ENCODE results near the gene NDFIP1. TPM values are rescaled to one million over a fixed set of nuclear protein-coding genes. Genes with fewer than 3 reads are reported as not detected.
A peak's percentile ranks its signal among the peaks of the same experiment; 100 is the strongest.
"Not testable (repeated sequence)": the region's sequence is repeated elsewhere in the genome, so short reads cannot be mapped to it uniquely, and the experiment has no call there.

NDFIP1 gene
- total and polyA plus RNA-seq, 7 experiments from 2014 or later: 53.0 to 136 (median 99.3) TPM

DNA sequence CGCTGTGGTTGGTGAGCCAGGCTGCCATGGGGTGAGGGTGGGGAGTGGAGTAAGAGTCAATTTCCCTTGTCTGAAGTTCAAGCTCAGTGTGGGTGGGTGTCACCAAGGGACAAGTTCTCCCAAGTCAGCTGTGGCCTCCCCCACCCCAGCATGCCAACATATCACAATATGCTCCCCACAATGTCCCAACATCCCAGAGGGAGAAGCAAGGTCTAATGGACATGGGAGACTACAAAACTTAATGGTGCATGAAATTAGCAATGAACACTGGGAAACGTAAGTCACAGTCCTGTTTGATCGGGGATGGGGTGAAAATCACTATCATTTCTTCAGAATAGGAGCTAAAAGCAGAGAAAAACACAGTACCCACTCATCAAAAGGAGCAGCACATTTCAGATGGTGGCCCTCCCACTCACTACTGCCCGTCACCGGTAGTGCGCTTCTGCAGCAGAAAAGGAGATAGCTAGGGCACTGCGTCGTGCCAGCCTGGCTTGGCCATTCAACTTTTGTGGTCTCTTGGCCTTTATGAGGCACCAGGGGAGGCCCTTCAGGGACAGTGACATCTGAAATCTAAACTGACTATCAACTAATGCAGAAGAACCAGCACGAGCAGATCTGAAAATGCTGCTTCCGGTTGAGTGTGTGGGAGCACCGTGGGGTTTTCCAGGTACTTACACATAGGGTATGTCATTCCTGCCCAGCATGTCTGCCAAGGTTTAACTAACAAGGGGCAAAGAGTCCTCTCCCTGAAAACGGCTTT is 20.5 kb upstream of the NDFIP1 start:
- no peak for DNase-seq
- intact Hi-C loops (cut with micrococcal nuclease): no loop called here
- no peaks in the 10 kb centered on the region for H3K27me3 ChIP-seq (ENCODE audit: control insufficient read depth in 2 of 2, insufficient read depth in 2 of 2, low read length in 2 of 2)
- peaks cover 5 to 25% of the 10 kb centered on the region in 2 donors for H3K4me1 ChIP-seq (ENCODE audit: control insufficient read depth in 2 of 2, insufficient read depth in 2 of 2, low read length in 2 of 2)
- H3K36me3 Mint-ChIP-seq: no peaks in the 10 kb centered on the region
- H3K27ac ChIP-seq (ENCODE audit: low read depth, low read length): no peak overlapping the region
- CTCF ChIA-PET: interaction anchor here (0.6 to 0.7 kb wide), 2 partner anchors 35 to 62 kb away, joined by 3 read pairs; no protein-coding TSS in a partner anchor
- no peaks in the 10 kb centered on the region for H3K36me3 ChIP-seq (ENCODE audit: control insufficient read depth in 2 of 3, insufficient read depth in 3 of 3, low read length in 3 of 3)
- no peaks in the 10 kb centered on the region for H3K9me3 Mint-ChIP-seq
- no peak overlapping the region for H3K4me3 ChIP-seq (ENCODE audit: low read length)
- POLR2A ChIA-PET: interaction anchor here (1.5 to 2.6 kb wide), 2 partner anchors 19 to 21 kb away, joined by 3 to 17 read pairs; partner anchors contain the start of gene NDFIP1
- ATAC-seq: peak; percentile 63
- no peaks in the 10 kb centered on the region for H3K27me3 Mint-ChIP-seq
- no peaks in the 10 kb centered on the region for H3K9me3 ChIP-seq (ENCODE audit: control insufficient read depth in 2 of 3, low read length in 3 of 3)
- peak overlapping the region in 7 of 9 donors; percentile 34 to 70 (median 46) for H3K27ac Mint-ChIP-seq
- peaks cover 0 to 64% (median 48%) of the 10 kb centered on the region in 7 donors for H3K4me1 Mint-ChIP-seq
- H3K4me3 Mint-ChIP-seq: peak overlapping the region in 4 of 10 donors; percentile 13 to 38 (median 18)

DNA sequence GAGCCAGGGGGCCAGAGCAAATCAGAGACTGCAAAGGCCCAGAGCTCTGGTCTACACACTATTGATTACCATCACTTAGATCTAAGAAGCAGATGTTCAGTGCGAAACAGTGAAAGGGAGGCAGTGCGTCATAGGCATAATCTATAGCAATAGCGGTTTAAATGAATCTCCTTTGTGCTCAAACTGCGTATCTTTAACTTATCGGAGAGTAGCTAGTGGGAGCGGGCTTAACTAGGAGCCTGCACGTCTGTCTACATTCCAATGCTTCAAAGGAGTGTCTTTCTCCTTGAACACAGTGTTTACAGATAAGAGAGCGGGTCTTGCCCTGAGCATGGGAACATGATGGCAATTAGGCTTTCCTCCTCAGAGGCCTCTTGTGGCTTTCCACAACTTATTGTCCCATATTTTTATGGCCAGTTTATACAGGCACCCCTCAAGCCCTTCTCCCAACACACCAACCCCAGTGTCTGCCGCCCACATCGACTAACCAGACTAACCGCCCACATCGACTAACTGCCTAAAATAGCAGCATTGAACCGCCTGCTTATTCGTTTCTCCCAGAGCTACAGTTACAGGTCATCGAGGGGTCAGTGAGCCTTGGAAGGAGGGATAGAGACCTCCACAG is 19.6 kb upstream of the NDFIP1 start:
- H3K9me3 Mint-ChIP-seq; H3K27me3 ChIP-seq (ENCODE audit: control insufficient read depth in 2 of 2, insufficient read depth in 2 of 2, low read length in 2 of 2); H3K4me3 ChIP-seq (ENCODE audit: low read length); H3K27ac ChIP-seq (ENCODE audit: low read depth, low read length); H3K9me3 ChIP-seq (ENCODE audit: control insufficient read depth in 2 of 3, low read length in 3 of 3); H3K36me3 ChIP-seq (ENCODE audit: control insufficient read depth in 2 of 3, insufficient read depth in 3 of 3, low read length in 3 of 3); DNase-seq; H3K27me3 Mint-ChIP-seq; intact Hi-C loops (cut with micrococcal nuclease); H3K36me3 Mint-ChIP-seq; CTCF ChIA-PET; ATAC-seq: not testable (repeated sequence)
- POLR2A ChIA-PET: interaction anchor here (0.8 to 1.6 kb wide), 3 partner anchors 19 to 21 kb away, joined by 3 to 4 read pairs (median 3); no protein-coding TSS in a partner anchor
- peaks cover 7 to 34% of the 10 kb centered on the region in 2 donors for H3K4me1 ChIP-seq (ENCODE audit: control insufficient read depth in 2 of 2, insufficient read depth in 2 of 2, low read length in 2 of 2)
- H3K27ac Mint-ChIP-seq: peak overlapping the region in 6 of 9 donors; percentile 34 to 92 (median 64)
- peaks cover 0 to 71% (median 50%) of the 10 kb centered on the region in 7 donors for H3K4me1 Mint-ChIP-seq
- peak overlapping the region in 1 of 10 donors; percentile 7 for H3K4me3 Mint-ChIP-seq

DNA sequence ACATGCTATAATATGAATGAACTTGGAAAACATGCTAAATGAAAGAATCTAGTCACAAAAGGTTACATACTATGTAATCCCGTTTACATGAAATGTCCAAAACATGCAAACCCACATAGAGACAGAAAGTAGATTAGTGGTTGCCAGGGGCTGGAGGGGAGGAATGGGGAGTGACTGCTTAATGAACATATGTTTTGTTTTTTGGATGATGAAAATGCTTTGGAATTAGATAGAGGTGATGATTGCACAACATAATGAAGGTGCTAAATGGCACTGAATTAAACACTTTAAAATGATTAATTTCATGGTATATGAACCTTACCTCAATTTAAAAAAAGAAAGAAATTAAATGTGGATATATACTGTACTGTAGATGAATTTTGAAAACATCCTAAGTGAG is 17.6 kb upstream of the NDFIP1 start:
- Histone ChIP-seq H3K27me3 (ENCODE audit: control insufficient read depth in 2 of 2, insufficient read depth in 2 of 2, low read length in 2 of 2) (no peaks in the 10 kb centered on the region), H3K36me3 (ENCODE audit: control insufficient read depth in 2 of 3, insufficient read depth in 3 of 3, low read length in 3 of 3) (no peaks in the 10 kb centered on the region), H3K9me3 (ENCODE audit: control insufficient read depth in 2 of 3, low read length in 3 of 3) (no peaks in the 10 kb centered on the region), H3K4me3 (ENCODE audit: low read length) (no peak overlapping the region), H3K4me1 (ENCODE audit: control insufficient read depth in 2 of 2, insufficient read depth in 2 of 2, low read length in 2 of 2) (peaks cover 26 to 53% of the 10 kb centered on the region in 2 donors), H3K27ac (ENCODE audit: low read depth, low read length) (no peak overlapping the region)
- no peak overlapping the region for H3K4me3 Mint-ChIP-seq
- no peaks in the 10 kb centered on the region for H3K9me3 Mint-ChIP-seq
- POLR2A ChIA-PET: interaction anchor here (1.3 to 9.3 kb wide), 2 partner anchors 17 to 19 kb away, joined by 4 to 127 read pairs; partner anchors contain the start of gene NDFIP1
- ATAC-seq (no peak), DNase-seq (no peak)
- H3K27me3 Mint-ChIP-seq: no peaks in the 10 kb centered on the region
- intact Hi-C loops (cut with micrococcal nuclease): no loop called here
- H3K36me3 Mint-ChIP-seq: peaks cover 0 to 2% (median 0%) of the 10 kb centered on the region in 5 donors
- CTCF ChIA-PET: interaction anchor here (1.7 kb wide), 1 partner anchor 75 kb away, joined by 3 read pairs; no protein-coding TSS in a partner anchor
- H3K4me1 Mint-ChIP-seq: peaks cover 11 to 84% (median 69%) of the 10 kb centered on the region in 7 donors
- peak overlapping the region in 7 of 9 donors; percentile 43 to 93 (median 76) for H3K27ac Mint-ChIP-seq

DNA sequence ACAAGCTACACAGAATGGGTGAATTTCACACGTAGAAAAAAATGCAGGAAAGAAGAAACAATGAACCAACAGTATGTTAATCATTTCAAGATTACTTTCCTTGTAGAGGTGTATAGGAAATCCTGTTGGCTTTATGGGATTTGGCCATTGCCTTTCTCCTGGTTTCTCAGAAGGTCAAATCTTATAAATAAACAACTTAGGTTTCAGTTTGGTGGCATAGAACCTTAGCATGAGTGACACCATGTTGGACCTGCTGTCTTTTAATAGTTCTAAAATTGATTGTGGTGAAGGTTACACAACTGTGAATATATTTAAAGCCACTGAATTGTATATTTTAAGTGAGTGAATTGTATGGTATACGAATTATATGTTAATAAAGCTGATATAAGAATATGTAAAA is 16.7 kb upstream of the NDFIP1 start:
- H3K9me3 Mint-ChIP-seq: no peaks in the 10 kb centered on the region
- no peaks in the 10 kb centered on the region for H3K36me3 ChIP-seq (ENCODE audit: control insufficient read depth in 2 of 3, insufficient read depth in 3 of 3, low read length in 3 of 3)
- ATAC-seq: no peak
- POLR2A ChIA-PET: interaction anchor here (0.8 to 9.3 kb wide), 5 partner anchors 11 to 80 kb away, joined by 3 to 127 read pairs (median 5); partner anchors contain the start of genes GNPDA1 and NDFIP1
- peaks cover 11 to 85% (median 71%) of the 10 kb centered on the region in 7 donors for H3K4me1 Mint-ChIP-seq
- peaks cover 27 to 59% of the 10 kb centered on the region in 2 donors for H3K4me1 ChIP-seq (ENCODE audit: control insufficient read depth in 2 of 2, insufficient read depth in 2 of 2, low read length in 2 of 2)
- no peak overlapping the region for H3K27ac ChIP-seq (ENCODE audit: low read depth, low read length)
- no peaks in the 10 kb centered on the region for H3K27me3 Mint-ChIP-seq
- no peak overlapping the region for H3K4me3 Mint-ChIP-seq
- H3K36me3 Mint-ChIP-seq: peaks cover 0 to 3% (median 0%) of the 10 kb centered on the region in 5 donors
- intact Hi-C loops (cut with micrococcal nuclease): no loop called here
- no peak for DNase-seq
- peak overlapping the region in 8 of 9 donors; percentile 48 to 96 (median 77) for H3K27ac Mint-ChIP-seq
- CTCF ChIA-PET: interaction anchor here (0.6 to 1.7 kb wide), 4 partner anchors 15 to 123 kb away, joined by 3 to 4 read pairs (median 4); partner anchors contain the start of gene RNF14
- H3K9me3 ChIP-seq (ENCODE audit: control insufficient read depth in 2 of 3, low read length in 3 of 3): no peaks in the 10 kb centered on the region
- H3K27me3 ChIP-seq (ENCODE audit: control insufficient read depth in 2 of 2, insufficient read depth in 2 of 2, low read length in 2 of 2): no peaks in the 10 kb centered on the region
- no peak overlapping the region for H3K4me3 ChIP-seq (ENCODE audit: low read length)

DNA sequence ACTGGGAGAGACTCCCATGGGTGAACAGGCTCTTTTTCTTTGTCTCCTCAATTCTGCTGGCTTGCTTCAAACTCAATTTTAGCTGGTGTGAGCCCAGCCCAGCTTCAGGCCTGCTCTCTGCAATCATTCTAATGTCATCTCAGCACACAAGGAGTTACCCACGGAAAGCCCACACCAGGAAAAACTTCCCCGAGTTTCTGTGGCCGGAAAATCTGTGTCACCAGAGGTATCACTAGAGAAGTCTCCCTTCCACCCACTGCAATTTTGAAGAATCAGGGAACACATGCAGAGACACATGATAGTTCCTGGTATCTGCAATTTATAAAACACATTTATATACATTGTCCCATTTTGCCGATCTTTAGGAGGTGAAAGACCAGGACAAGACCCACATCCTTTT is 13.5 kb upstream of the NDFIP1 start:
- Mint-ChIP-seq H3K27me3 (no peaks in the 10 kb centered on the region), H3K4me1 (peaks cover 25 to 91% (median 74%) of the 10 kb centered on the region in 7 donors), H3K9me3 (no peaks in the 10 kb centered on the region), H3K27ac (peak overlapping the region; percentile 79 to 100 (median 96)), H3K36me3 (peaks cover 0 to 3% (median 0%) of the 10 kb centered on the region in 5 donors), H3K4me3 (peak overlapping the region; percentile 49 to 85 (median 70))
- DNase-seq (peak in 2 of 9 donors; percentile 64 to 77), ATAC-seq (no peak)
- Histone ChIP-seq H3K27me3 (ENCODE audit: control insufficient read depth in 2 of 2, insufficient read depth in 2 of 2, low read length in 2 of 2) (no peaks in the 10 kb centered on the region), H3K9me3 (ENCODE audit: control insufficient read depth in 2 of 3, low read length in 3 of 3) (no peaks in the 10 kb centered on the region), H3K4me3 (ENCODE audit: low read length) (peak overlapping the region; percentile 3), H3K36me3 (ENCODE audit: control insufficient read depth in 2 of 3, insufficient read depth in 3 of 3, low read length in 3 of 3) (no peaks in the 10 kb centered on the region), H3K4me1 (ENCODE audit: control insufficient read depth in 2 of 2, insufficient read depth in 2 of 2, low read length in 2 of 2) (peaks cover 22 to 66% of the 10 kb centered on the region in 2 donors), H3K27ac (ENCODE audit: low read depth, low read length) (peak overlapping the region; percentile 88)
- intact Hi-C loops (cut with micrococcal nuclease): loop anchor here (1.0 to 2.0 kb wide), 5 partner anchors 9 to 80 kb away; partner anchors contain the start of gene NDFIP1 (in 2 of the 2)
- ChIA-PET POLR2A (interaction anchor here (0.7 to 9.3 kb wide), 12 partner anchors 8 to 1252 kb away, joined by 3 to 127 read pairs (median 4); partner anchors contain the start of gene NDFIP1), CTCF (interaction anchor here (1.0 to 3.9 kb wide), 7 partner anchors 13 to 83 kb away, joined by 3 to 20 read pairs (median 4); partner anchors contain the start of genes GNPDA1 and NDFIP1)
